Prostate gland (tissue), 2 donors: Measurements from ENCODE around the gene RAD21L1. TPM values are rescaled to one million over a fixed set of nuclear protein-coding genes. Genes with fewer than 3 reads are reported as not detected.

ENCODE experiments used
- DNase-seq: peaks from one replicate; pipeline ENCODE4 v3.0.0-alpha.2; 2019; ENCODE audit warnings: low spot score
- H3K27ac ChIP-seq, 2 donors: fragments of 200-600 bp; sonication (generic); 2 replicates each; pipeline ENCODE4 v1.5.1; 2017 to 2019
- H3K27me3 ChIP-seq: fragments of 200-600 bp; sonication (generic); replicated peaks from 2 replicates; pipeline ENCODE4 v1.5.1; 2019; ENCODE audit not compliant: insufficient read depth
- H3K36me3 ChIP-seq, 2 donors: fragments of 200-600 bp; sonication (generic); 1 replicate in 1 of 2; 2 replicates in 1 of 2; pipeline versions ENCODE4 v1.5.1 to v1.8.1; 2017 to 2019
- H3K4me1 ChIP-seq: fragments of 200-600 bp; sonication (generic); replicated peaks from 2 replicates; pipeline ENCODE4 v1.5.1; 2019
- H3K4me3 ChIP-seq, 2 donors: fragments of 200-600 bp; sonication (generic); 2 replicates each; pipeline ENCODE4 v1.5.1; 2017 to 2019
- H3K9me3 ChIP-seq: fragments of 200-600 bp; sonication (generic); 2 replicates; pipeline ENCODE4 v1.5.1; 2017
- CTCF ChIP-seq, 4 experiments: fragments of 200-600 bp in 2 of 4; fragments of 450-650 bp in 2 of 4; sonication (generic) in 2 of 4; IDR thresholded peaks; 1 replicate in 3 of 4; 2 replicates in 1 of 4; pipeline ENCODE4 v1.5.1; 2016 to 2019; ENCODE audit warnings: antibody characterized with exemption in 4 of 4, mild to moderate bottlenecking in 2 of 4, moderate library complexity in 2 of 4
- POLR2A ChIP-seq: fragments of 450-650 bp; IDR thresholded peaks from one replicate; pipeline ENCODE4 v1.6.1; 2016; ENCODE audit warnings: antibody characterized with exemption, mild to moderate bottlenecking
- POLR2AphosphoS5 ChIP-seq: sonication (generic); formaldehyde crosslinking; IDR thresholded peaks from one replicate; pipeline ENCODE4 v1.6.1; 2017; ENCODE audit warnings: antibody characterized with exemption
- WGBS: methylation state at CpG from one replicate; pipeline ENCODE4 v1.1.5; 2018; 5-methylcytosine and 5-hydroxymethylcytosine counted together
- intact Hi-C: fragments of 100-400 bp; cut with DNase I; formaldehyde crosslinking; loops from one replicate; pipeline ENCODE4 v1.14.2; 2022
- total RNA-seq, 2 donors: library from RNA; depleted of rRNA; stranded (reverse); fragments of >200 nt; gene quantifications; one replicate each; pipeline ENCODE4 v1.1.0, GENCODE V29; 2016

The RAD21L1 gene
- total RNA-seq, 2 donors from 2014 or later: 3.0 TPM; not detected in 1

GRCh38 chr20:1198751-1199150 lies 27.1 kb upstream of the RAD21L1 start:
- intact Hi-C loops: no loop called here
- no peak overlapping the region for H3K27ac ChIP-seq

DNA sequence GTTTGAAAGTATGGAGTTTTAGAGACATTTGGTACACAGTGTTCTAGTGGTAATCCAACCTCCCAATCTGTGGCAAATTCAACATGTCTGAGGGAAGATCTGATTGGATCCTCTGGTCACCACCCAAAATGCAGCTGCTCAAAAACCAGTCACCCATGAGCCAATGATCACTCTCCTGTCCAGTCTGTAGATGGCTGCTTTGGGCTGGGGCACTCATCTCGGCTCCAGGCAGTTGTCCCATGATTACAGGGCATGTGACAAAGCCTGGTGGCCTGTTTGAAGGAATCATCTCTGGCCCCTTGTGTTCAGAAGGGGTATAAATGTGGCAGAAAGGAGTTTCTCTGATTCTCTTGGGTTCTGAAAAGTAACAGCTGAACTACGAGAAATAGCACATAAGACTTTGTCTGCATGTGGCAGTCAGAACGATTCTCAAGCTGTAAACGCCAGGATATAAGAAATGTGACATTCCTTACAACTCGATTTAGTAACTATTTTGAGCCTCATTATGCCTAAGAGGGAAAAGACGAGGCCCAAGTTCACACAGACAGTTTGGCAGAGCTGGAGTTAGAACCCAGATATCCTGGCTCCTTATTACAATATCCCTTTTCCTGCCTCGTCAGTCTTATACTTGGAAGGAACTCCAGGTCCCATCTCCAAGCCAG lies 26.5 kb upstream of the RAD21L1 start:
- intact Hi-C loops: no loop called here
- no peaks in the 10 kb centered on the region for H3K4me1 ChIP-seq
- H3K9me3 ChIP-seq: no peaks in the 10 kb centered on the region
- TF ChIP-seq POLR2A: no peak
- no peak for TF ChIP-seq POLR2AphosphoS5
- TF ChIP-seq CTCF (IDR thresholded peaks at IDR 0.05): no peak
- no peaks in the 10 kb centered on the region for H3K27me3 ChIP-seq
- DNase-seq: no peak
- H3K36me3 ChIP-seq: no peaks in the 10 kb centered on the region
- no peak overlapping the region for H3K4me3 ChIP-seq
- H3K27ac ChIP-seq: no peak overlapping the region
- whole genome bisulfite sequencing: 76% methylated on average over 7 of the region's 7 CpGs

More at GRCh38 chr20:1198751-1199150, 27.1 kb upstream of the RAD21L1 start:
- Histone ChIP-seq H3K27me3 (no peaks in the 10 kb centered on the region), H3K36me3 (no peaks in the 10 kb centered on the region), H3K4me1 (no peaks in the 10 kb centered on the region), H3K4me3 (no peak overlapping the region), H3K9me3 (no peaks in the 10 kb centered on the region)
- no peak for TF ChIP-seq POLR2AphosphoS5
- no peak for TF ChIP-seq CTCF (IDR thresholded peaks at IDR 0.05)
- no peak for DNase-seq
- 86% methylated on average over 5 of the region's 5 CpGs for WGBS

DNA sequence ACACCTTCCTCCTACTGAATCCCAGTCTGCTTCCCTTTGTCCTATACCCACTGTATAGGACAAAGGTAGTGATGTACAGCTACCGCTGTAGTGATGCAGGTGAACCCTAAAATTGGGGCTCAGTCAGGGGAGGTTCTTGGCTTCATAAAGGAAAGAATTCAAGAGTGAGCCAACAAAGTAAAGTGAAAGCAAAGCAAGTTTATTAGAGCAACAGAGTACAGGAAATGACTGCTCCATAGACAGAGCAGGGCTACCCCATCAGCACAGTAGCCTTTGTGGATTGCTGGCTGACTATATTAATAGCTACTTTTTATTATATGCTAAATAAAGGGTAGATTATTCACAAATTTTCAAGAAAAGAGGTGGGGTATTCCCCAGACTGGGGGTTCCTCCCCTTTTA lies 25.9 kb upstream of the RAD21L1 start:
- WGBS: 79% methylated on average over 1 of the region's 1 CpG
- no peak for DNase-seq
- H3K4me1 ChIP-seq: no peaks in the 10 kb centered on the region
- H3K9me3 ChIP-seq: no peaks in the 10 kb centered on the region
- H3K36me3 ChIP-seq: no peaks in the 10 kb centered on the region
- H3K27me3 ChIP-seq: no peaks in the 10 kb centered on the region
- intact Hi-C loops: no loop called here
- H3K4me3 ChIP-seq: no peak overlapping the region
- H3K27ac ChIP-seq: no peak overlapping the region
- no peak for TF ChIP-seq POLR2A
- no peak for TF ChIP-seq POLR2AphosphoS5

DNA sequence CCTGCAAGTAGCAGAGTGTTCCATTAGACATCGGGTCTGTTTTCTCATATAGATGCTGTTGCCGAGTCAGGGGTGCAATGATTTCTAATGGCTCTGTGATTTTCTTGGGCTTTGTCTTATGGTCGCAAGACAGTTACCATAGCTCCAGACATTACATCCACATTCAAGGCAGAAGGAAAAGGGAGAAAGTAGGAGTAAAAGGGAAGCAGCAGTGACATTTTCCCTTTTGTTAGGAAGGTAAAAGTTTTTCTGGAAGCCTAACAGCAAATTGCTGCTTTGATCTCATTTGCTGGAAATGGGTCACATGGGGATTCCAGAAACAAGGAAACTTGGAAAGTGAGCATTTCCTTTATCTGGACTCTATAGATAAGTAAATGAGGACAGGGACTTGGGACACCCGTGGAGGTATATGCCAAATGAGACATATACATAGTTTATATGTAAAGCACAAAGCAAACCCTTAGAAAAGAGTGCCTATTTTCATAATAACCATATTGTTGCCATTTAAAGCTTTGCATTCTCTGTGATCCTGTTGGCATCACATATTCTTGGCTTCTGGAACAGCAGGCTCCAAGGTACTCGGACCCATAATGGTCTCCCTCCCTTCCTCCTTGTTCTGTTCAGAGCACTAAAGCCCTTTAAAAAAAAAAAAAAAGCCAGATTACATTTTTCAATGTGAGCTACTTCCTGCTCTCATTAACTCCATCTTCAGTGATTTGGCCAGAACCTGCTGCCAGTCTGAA lies 22.9 kb upstream of the RAD21L1 start, which contains the start of gene C20orf202:
Gene C20orf202 (plus strand): TSS at position 693 of the 743 bp plus-strand sequence. CDS start 132 bp downstream, outside the sequence.
- no peak for DNase-seq
- intact Hi-C loops: no loop called here
- no peaks in the 10 kb centered on the region for H3K9me3 ChIP-seq
- H3K27ac ChIP-seq: no peak within 1 kb of the TSS
- 63% methylated on average over 5 of the region's 5 CpGs for WGBS
- TF ChIP-seq POLR2AphosphoS5 (no peak), CTCF (IDR thresholded peaks at IDR 0.05) (no peak), POLR2A (no peak)
- H3K4me3 ChIP-seq: no peak within 1 kb of the TSS
- H3K36me3 ChIP-seq: no peaks in the 10 kb centered on the region
- no peaks in the 10 kb centered on the region for H3K4me1 ChIP-seq
- H3K27me3 ChIP-seq: no peaks in the 10 kb centered on the region

- Histone ChIP-seq H3K36me3 (no peaks in the 10 kb centered on the region), H3K9me3 (no peaks in the 10 kb centered on the region), H3K4me3 (no peak overlapping the region), H3K4me1 (no peaks in the 10 kb centered on the region), H3K27me3 (no peaks in the 10 kb centered on the region), H3K27ac (no peak overlapping the region)
- no peak for DNase-seq
- intact Hi-C loops: no loop called here
- TF ChIP-seq POLR2A: no peak
- no peak for TF ChIP-seq POLR2AphosphoS5
- TF ChIP-seq CTCF (IDR thresholded peaks at IDR 0.05): no peak
- 67% methylated on average over 5 of the region's 5 CpGs for WGBS
These were observed 22.2 kb upstream of the RAD21L1 start for GRCh38 chr20:1203630-1204029.
